Transverse colon (tissue), 3 donors: ENCODE results near the gene OSBPL10.

Experiments
- CTCF ChIP-seq, 5 experiments: fragments of 200-600 bp in 3 of 5; fragments of 450-650 bp in 2 of 5; sonication (generic) in 3 of 5; IDR thresholded peaks; 1 replicate in 2 of 5; 2 replicates in 3 of 5; pipeline ENCODE4 v1.5.1; 2016 to 2017; ENCODE audit warnings: antibody characterized with exemption in 5 of 5, inconsistent platforms in 3 of 5, mild to moderate bottlenecking in 2 of 5, moderate library complexity in 1 of 5
- EP300 ChIP-seq: sonication (generic); formaldehyde crosslinking; IDR thresholded peaks from one replicate; pipeline ENCODE4 v1.6.1; 2017; ENCODE audit warnings: antibody characterized with exemption, low read depth

- TF ChIP-seq CTCF (IDR thresholded peaks at IDR 0.05) (no peak), EP300 (no peak)
These were observed 7.2 kb downstream of the OSBPL10 start for GRCh38 chr3:31973837-31974236.
